Left ventricle myocardium inferior (tissue), 1 donor: ENCODE measurements around the gene RARA. TPM values are rescaled to one million over a fixed set of nuclear protein-coding genes. Genes with fewer than 3 reads are reported as not detected.

Experiments used
- DNase-seq: peaks from one replicate; pipeline ENCODE4 v3.0.0-alpha.2; 2020
- H3K27ac ChIP-seq: fragments of 200-600 bp; replicated peaks from 2 replicates; pipeline ENCODE4 v1.8.0; 2021
- H3K27me3 ChIP-seq: fragments of 200-600 bp; 2 replicates; pipeline ENCODE4 v1.8.0; 2021; ENCODE audit warnings: low read depth
- H3K36me3 ChIP-seq: fragments of 200-600 bp; 2 replicates; pipeline ENCODE4 v1.8.0; 2021
- H3K4me1 ChIP-seq: fragments of 200-600 bp; 2 replicates; pipeline ENCODE4 v1.8.0; 2021
- H3K4me3 ChIP-seq: fragments of 200-600 bp; 2 replicates; pipeline ENCODE4 v1.8.0; 2021; ENCODE audit warnings: mild to moderate bottlenecking, moderate library complexity
- H3K9me3 ChIP-seq: fragments of 200-600 bp; replicated peaks from 2 replicates; pipeline ENCODE4 v1.8.0; 2021
- intact Hi-C: fragments of 100-400 bp; cut with micrococcal nuclease; formaldehyde crosslinking; loops from one replicate; pipeline ENCODE4 v1.11.0; 2022
- total RNA-seq: library from RNA; stranded (reverse); fragmentation: NEBNext Ultra II Directional; extraction: Animal tissue kit (Norgen Biotek cat#: 25700); gene quantifications from one replicate; pipeline ENCODE4 v1.2.1, GENCODE V29; 2021
- TF ChIP-seq, protein P1 (sequence below): fragments of 200-600 bp; IDR thresholded peaks from 2 replicates; pipeline ENCODE4 v1.8.0; 2021; ENCODE audit warnings: antibody characterized with exemption, mild to moderate bottlenecking, borderline replicate concordance
- donor health status: DM: no; HTN: yes; CAD: no; lungs with severe emphysema.

RARA gene
- total RNA-seq, 1 donor from 2014 or later: 17.1 TPM

DNA sequence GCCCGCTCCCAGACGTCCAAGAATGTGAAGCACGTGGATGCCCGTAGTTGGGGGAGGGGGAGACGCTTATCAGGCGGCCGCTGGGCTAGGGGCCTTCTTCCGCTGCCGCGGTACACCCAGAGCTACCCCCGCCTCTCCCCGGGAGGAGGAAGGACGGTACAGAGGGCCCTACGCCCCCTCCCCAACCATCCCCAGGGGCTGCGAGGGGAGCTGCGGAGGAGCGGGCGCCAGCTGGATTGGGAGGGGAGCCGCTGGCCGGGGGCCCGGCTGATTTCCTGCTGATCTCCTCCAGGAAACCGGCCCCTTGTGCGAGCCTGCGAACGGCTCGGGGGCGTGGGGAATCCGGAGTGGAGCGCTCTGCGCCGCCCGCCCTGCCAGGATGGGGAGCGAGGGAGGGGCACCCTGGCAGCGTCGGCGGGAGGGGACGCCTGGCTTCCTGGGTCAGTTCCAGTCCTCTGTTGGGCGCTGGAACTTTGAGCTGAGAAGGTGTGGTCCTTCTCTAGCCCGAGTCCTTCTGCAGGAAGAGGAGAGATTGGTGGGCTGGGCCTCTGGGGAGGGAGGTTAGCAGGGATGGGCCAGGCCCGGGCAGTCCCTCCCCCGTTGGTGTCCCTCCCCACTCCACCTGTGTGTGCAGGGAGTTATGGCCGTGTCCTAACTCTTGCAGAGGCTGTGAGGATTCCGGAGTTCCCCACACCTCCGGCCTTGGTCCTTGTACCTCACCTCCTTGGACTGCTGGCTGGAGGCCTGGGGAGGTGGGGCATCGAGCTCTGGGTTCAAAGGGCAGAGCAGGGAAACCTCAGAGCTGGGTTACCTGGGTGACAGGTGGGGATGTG lies 36.4 kb downstream of the RARA start:
- TF ChIP-seq, protein P1, sequence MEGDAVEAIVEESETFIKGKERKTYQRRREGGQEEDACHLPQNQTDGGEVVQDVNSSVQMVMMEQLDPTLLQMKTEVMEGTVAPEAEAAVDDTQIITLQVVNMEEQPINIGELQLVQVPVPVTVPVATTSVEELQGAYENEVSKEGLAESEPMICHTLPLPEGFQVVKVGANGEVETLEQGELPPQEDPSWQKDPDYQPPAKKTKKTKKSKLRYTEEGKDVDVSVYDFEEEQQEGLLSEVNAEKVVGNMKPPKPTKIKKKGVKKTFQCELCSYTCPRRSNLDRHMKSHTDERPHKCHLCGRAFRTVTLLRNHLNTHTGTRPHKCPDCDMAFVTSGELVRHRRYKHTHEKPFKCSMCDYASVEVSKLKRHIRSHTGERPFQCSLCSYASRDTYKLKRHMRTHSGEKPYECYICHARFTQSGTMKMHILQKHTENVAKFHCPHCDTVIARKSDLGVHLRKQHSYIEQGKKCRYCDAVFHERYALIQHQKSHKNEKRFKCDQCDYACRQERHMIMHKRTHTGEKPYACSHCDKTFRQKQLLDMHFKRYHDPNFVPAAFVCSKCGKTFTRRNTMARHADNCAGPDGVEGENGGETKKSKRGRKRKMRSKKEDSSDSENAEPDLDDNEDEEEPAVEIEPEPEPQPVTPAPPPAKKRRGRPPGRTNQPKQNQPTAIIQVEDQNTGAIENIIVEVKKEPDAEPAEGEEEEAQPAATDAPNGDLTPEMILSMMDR: no peak
- Histone ChIP-seq H3K4me1 (peaks cover 96% of the 10 kb centered on the region), H3K4me3 (peak overlapping the region; percentile 78), H3K27me3 (no peaks in the 10 kb centered on the region), H3K36me3 (peaks cover 19% of the 10 kb centered on the region), H3K27ac (peak overlapping the region; percentile 97), H3K9me3 (no peaks in the 10 kb centered on the region)
- peak; percentile 84 for DNase-seq
- intact Hi-C loops: no loop called here

DNA sequence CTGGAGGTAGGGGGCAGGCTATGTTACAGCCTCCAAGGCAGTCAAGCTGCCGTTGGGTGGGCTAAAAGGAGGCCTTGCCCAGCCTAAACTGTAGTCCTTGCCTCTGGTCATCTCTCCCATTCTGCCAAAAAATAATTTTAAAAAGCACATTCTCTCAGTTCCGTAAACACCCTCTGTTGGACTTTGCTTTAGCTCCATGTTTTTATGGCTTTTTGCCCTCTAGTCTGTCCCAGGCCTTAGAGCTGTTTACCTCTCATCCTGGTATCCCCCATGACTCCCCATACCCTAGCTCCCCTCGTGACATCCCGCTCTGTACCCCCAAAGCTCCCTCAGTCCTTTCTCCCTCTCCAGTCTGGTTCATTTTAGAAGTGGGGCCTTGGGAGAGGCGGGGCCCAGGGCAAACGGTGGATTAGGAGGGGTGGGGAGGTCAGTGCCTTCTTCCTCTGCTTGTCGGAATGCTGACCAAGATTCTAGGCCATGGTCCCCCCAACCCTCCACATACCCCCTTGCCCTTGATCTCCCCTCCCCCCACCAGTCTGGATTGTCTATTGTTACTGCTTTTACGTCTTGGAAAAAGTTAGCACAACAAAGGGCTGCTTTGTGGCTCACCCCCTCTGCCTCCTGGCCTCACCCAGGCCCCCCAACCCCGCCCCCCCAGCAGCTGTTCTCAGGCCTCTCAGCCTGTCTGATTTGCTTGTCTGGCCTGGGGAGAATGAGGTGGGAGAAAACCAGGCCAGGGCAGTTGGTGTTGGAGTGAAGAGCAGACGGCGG lies 37.2 kb downstream of the RARA start:
- TF ChIP-seq, protein P1: no peak
- no peaks in the 10 kb centered on the region for H3K27me3 ChIP-seq
- intact Hi-C loops: no loop called here

DNA sequence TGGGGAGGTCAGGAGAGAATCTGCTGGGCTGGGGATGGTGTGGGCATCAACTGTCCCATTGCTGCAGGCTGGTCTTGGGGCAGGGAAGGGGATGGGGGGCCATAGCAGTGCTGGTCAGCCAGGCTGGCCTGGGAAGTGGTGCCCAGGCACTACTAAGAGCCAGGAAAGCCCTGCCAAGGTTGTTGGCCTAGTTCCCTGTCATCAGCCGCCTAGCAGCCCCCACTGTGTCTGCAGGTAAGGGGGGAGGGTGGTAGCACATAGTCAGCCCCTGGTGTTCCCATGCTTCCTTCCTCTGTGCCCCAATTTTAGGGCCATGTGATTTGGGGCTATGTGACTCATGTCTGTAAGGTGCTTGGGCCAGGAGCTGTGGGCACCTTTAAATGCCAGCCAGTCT lies 37.8 kb downstream of the RARA start:
- Histone ChIP-seq H3K27ac (peak overlapping the region; percentile 97), H3K36me3 (peaks cover 28% of the 10 kb centered on the region), H3K27me3 (no peaks in the 10 kb centered on the region), H3K4me1 (peaks cover 95% of the 10 kb centered on the region), H3K9me3 (no peaks in the 10 kb centered on the region), H3K4me3 (peak overlapping the region; percentile 78)
- TF ChIP-seq, protein P1: no peak
- DNase-seq: no peak
- intact Hi-C loops: no loop called here

More for the DNA sequence above, 37.2 kb downstream of the RARA start:
- Histone ChIP-seq H3K9me3 (no peaks in the 10 kb centered on the region), H3K27ac (peak overlapping the region; percentile 97), H3K4me1 (peaks cover 96% of the 10 kb centered on the region), H3K36me3 (peaks cover 23% of the 10 kb centered on the region), H3K4me3 (peak overlapping the region; percentile 78)
- no peak for DNase-seq

DNA sequence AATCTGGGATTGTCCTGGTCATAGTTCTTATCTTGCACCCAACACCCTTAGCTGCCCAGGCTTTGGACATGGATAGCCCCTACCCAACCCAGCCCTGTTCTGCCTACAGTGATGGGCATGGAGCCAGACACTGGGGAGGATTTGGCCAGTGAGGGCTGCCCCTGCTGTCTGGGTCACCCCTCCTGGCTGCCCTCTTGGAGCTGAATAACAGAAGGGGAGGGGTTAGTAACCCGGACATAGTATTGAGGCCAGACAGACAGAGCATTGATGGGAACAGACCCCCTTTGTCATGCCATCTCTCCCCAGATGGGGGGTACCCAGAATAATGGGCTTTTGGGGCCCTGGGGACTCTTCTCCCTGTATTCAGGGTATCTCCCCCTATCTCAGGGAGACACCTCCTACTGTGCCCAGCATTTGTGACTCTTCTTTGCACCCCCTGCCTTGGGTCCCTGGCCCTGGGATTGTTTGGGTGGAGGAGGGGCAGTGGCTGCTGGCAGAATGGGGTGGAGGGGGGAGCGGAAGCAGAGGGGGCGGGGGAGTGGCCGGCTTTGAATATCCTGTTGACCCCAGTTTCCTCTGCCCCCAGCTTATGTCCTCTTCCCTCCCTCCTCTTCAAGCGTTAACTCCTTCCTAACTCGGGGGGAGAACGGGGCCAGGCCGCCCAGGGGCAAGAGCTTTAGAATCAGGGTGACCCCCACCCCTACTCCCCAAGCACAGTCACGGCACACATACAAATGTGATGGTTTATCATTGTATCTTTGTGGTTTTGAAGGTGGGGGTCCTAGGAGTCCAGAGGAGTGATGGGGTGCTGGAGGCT lies 38.5 kb downstream of the RARA start:
- peak overlapping the region; percentile 78 for H3K4me3 ChIP-seq
- TF ChIP-seq, protein P1: no peak
- H3K36me3 ChIP-seq: peaks cover 36% of the 10 kb centered on the region
- no peaks in the 10 kb centered on the region for H3K27me3 ChIP-seq
- no peaks in the 10 kb centered on the region for H3K9me3 ChIP-seq
- H3K4me1 ChIP-seq: peaks cover 95% of the 10 kb centered on the region
- no peak for DNase-seq
- intact Hi-C loops: no loop called here
- peak overlapping the region; percentile 97 for H3K27ac ChIP-seq

DNA sequence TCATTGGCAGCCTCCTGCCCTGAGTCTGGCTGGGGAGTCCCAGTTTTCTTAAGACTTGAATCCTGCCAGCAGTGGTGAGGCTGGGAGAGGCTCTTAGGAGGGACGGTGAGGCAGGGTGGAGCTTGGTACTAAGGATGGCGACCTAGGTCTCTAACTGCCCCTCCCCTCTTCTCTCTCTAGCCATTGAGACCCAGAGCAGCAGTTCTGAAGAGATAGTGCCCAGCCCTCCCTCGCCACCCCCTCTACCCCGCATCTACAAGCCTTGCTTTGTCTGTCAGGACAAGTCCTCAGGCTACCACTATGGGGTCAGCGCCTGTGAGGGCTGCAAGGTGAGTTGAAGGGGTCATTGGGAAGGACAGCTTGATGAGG lies 39.1 kb downstream of the RARA start:
- Histone ChIP-seq H3K4me1 (peaks cover 90% of the 10 kb centered on the region), H3K9me3 (no peaks in the 10 kb centered on the region), H3K36me3 (peaks cover 42% of the 10 kb centered on the region), H3K4me3 (peak overlapping the region; percentile 78), H3K27ac (peak overlapping the region; percentile 97), H3K27me3 (no peaks in the 10 kb centered on the region)
- intact Hi-C loops: no loop called here
- TF ChIP-seq, protein P1: no peak
- DNase-seq: no peak
